Activated CD8-positive, alpha-beta T cell treated with anti-CD3 and anti-CD28 coated beads for 36 hours (primary cell): ENCODE data around the gene KRTAP1-5. TPM values are rescaled to one million over a fixed set of nuclear protein-coding genes. Genes with fewer than 3 reads are reported as not detected.

Experiments used
- ATAC-seq: fragments of 200-7000 bp; cut with Tn5 transposase; one replicate; pipeline ENCODE4 v1.10.0; 2021; ENCODE audit warnings: mild to moderate bottlenecking, moderate library complexity
- CTCF ChIA-PET: fragments of 350-600 bp; sonication (Branson Sonifier 250); formaldehyde crosslinking; loops from one replicate; lab custom pipeline; 2021; ENCODE audit warnings: antibody characterized with exemption; lab: Charles Lee
- POLR2A ChIA-PET: fragments of 350-600 bp; sonication (Branson Sonifier 250); formaldehyde crosslinking; loops from one replicate; lab custom pipeline; 2021; ENCODE audit warnings: antibody characterized with exemption; lab: Charles Lee
- DNase-seq: peaks from one replicate; pipeline ENCODE4 v3.0.0-alpha.2; 2020
- H3K27ac Mint-ChIP-seq: one replicate; pipeline ENCODE4 v1.8.0; 2021; ENCODE audit warnings: mild to moderate bottlenecking, mixed read lengths
- H3K27me3 Mint-ChIP-seq: one replicate; pipeline ENCODE4 v1.8.0; 2021; ENCODE audit warnings: mixed read lengths
- H3K36me3 Mint-ChIP-seq: one replicate; pipeline ENCODE4 v1.8.0; 2021; ENCODE audit warnings: low read depth, mixed read lengths
- H3K4me1 Mint-ChIP-seq: one replicate; pipeline ENCODE4 v1.8.0; 2021; ENCODE audit warnings: low read depth, mixed read lengths
- H3K4me3 Mint-ChIP-seq: one replicate; pipeline ENCODE4 v1.8.0; 2021; ENCODE audit warnings: mild to moderate bottlenecking, moderate library complexity, mixed read lengths
- H3K9me3 Mint-ChIP-seq: one replicate; pipeline ENCODE4 v1.8.0; 2021; ENCODE audit warnings: mixed read lengths
- CTCF ChIP-seq: fragments of 200-600 bp; IDR thresholded peaks from one replicate; pipeline ENCODE4 v1.8.0; 2022; ENCODE audit warnings: antibody characterized with exemption, mild to moderate bottlenecking
- intact Hi-C: fragments of 100-400 bp; cut with micrococcal nuclease; formaldehyde crosslinking; loops from one replicate; pipeline ENCODE4 v1.10.0; 2022
- total RNA-seq, 2 experiments: library from RNA; stranded (reverse); gene quantifications; one replicate each; pipeline ENCODE4 v1.2.3, GENCODE V29; 2021

Gene KRTAP1-5
- total RNA-seq, 2 experiments from 2014 or later: not detected

- POLR2A ChIA-PET: interaction anchor here (0.7 kb wide), 1 partner anchor 191 kb away, joined by 3 read pairs; no protein-coding TSS in a partner anchor
- no peak for DNase-seq
- no peak overlapping the region for H3K27ac Mint-ChIP-seq
Measured at GRCh38 chr17:41010441-41010840, 16.6 kb downstream of the KRTAP1-5 start.

GRCh38 chr17:41009936-41010335 is 17.1 kb downstream of the KRTAP1-5 start:
- POLR2A ChIA-PET: interaction anchor here (0.7 kb wide), 1 partner anchor 191 kb away, joined by 3 read pairs; no protein-coding TSS in a partner anchor
- CTCF ChIA-PET: interaction anchor here (0.6 kb wide), 1 partner anchor 248 kb away, joined by 3 read pairs; no protein-coding TSS in a partner anchor

More at GRCh38 chr17:41010441-41010840, 16.6 kb downstream of the KRTAP1-5 start:
- Mint-ChIP-seq H3K36me3 (no peaks in the 10 kb centered on the region), H3K27me3 (no peaks in the 10 kb centered on the region), H3K4me1 (no peaks in the 10 kb centered on the region), H3K4me3 (no peak overlapping the region), H3K9me3 (no peaks in the 10 kb centered on the region)
- CTCF ChIA-PET: interaction anchor here (0.6 kb wide), 1 partner anchor 248 kb away, joined by 3 read pairs; no protein-coding TSS in a partner anchor
- no peak for ATAC-seq
- no peak for TF ChIP-seq CTCF
- intact Hi-C loops: no loop called here

GRCh38 chr17:41009301-41009760 is 17.7 kb downstream of the KRTAP1-5 start:
- Mint-ChIP-seq H3K27ac (no peak overlapping the region), H3K27me3 (no peaks in the 10 kb centered on the region), H3K9me3 (no peaks in the 10 kb centered on the region), H3K36me3 (no peaks in the 10 kb centered on the region), H3K4me3 (no peak overlapping the region), H3K4me1 (no peaks in the 10 kb centered on the region)
- TF ChIP-seq CTCF: no peak
- intact Hi-C loops: no loop called here
- ChIA-PET POLR2A (no interaction called here), CTCF (no interaction called here)
- ATAC-seq (no peak), DNase-seq (no peak)

More at GRCh38 chr17:41009936-41010335, 17.1 kb downstream of the KRTAP1-5 start:
- no peak overlapping the region for H3K4me3 Mint-ChIP-seq
- ATAC-seq (no peak), DNase-seq (no peak)
- TF ChIP-seq CTCF: no peak
- intact Hi-C loops: no loop called here
- no peaks in the 10 kb centered on the region for H3K27me3 Mint-ChIP-seq
- no peaks in the 10 kb centered on the region for H3K4me1 Mint-ChIP-seq
- H3K36me3 Mint-ChIP-seq: no peaks in the 10 kb centered on the region
- no peak overlapping the region for H3K27ac Mint-ChIP-seq
- no peaks in the 10 kb centered on the region for H3K9me3 Mint-ChIP-seq

GRCh38 chr17:41008811-41009210 is 18.2 kb downstream of the KRTAP1-5 start, which contains the start of gene KRTAP3-1:
Gene KRTAP3-1 (minus strand): TSS chr17:41009128. CDS start chr17:41009074, 54 bp downstream.
- POLR2A ChIA-PET: no interaction called here
- intact Hi-C loops: no loop called here

More at GRCh38 chr17:41008811-41009210, 18.2 kb downstream of the KRTAP1-5 start, which contains the start of gene KRTAP3-1:
- H3K4me1 Mint-ChIP-seq: no peaks in the 10 kb centered on the region
- no peak within 1 kb of the TSS for H3K4me3 Mint-ChIP-seq
- CTCF ChIA-PET: no interaction called here
- ATAC-seq (no peak), DNase-seq (no peak)
- no peaks in the 10 kb centered on the region for H3K9me3 Mint-ChIP-seq
- no peaks in the 10 kb centered on the region for H3K27me3 Mint-ChIP-seq
- H3K36me3 Mint-ChIP-seq: no peaks in the 10 kb centered on the region
- no peak for TF ChIP-seq CTCF
- H3K27ac Mint-ChIP-seq: no peak within 1 kb of the TSS
